G401.6 (cell line): ENCODE results near the gene PRKAR1B.

Experiments used
- FAIRE-seq: peaks from 2 replicates; lab custom pipeline; 2012; peaks lifted over from hg19 to GRCh38; lab: Jason Lieb, UNC

PRKAR1B gene

GRCh38 chr7:518630-519483 lies 208.2 kb downstream of the PRKAR1B start:
- FAIRE-seq = no peak

GRCh38 chr7:517774-518629 lies 209.1 kb downstream of the PRKAR1B start:
- FAIRE-seq = no peak

DNA sequence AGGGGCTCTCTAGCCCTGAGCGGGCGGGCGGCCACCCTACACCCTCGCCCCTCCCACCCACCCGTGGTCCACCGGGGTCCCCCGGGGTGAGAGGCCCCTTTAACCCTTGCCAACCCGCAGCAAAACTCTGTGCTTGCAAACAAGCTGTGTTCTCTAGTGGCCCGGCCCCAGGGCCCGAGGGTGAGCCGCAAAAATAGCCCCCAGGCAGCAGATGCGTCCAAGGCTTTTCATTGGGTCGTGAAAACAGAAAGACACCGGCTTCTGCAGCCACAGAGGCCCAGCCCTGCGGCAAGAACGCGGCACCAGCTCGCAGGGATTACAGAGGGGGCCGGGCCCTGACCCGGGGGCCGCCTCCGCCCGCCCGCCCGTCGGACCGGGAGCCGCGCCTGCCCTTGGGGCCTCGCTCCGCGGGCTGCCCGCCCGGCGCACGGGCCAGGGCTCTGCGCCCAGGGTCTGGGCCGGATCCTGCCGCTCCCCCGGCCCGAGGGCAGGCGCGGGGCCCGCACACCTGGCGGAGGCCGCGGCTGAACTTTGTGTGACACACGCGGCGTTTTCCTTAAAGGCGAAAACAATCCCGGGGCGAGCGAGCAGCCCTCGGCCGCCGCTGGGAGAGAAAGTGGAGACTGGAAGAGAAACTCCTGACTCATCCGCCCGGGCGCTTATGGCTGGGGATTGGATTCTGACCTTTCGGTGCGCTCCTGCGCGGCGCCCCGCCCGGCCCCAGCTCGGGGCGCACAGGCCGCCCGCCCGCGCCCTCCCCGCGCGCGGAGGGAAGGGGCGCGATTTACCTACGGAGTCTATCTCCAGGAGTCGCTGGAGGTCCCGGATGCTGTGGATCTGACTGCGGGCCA lies 210.2 kb downstream of the PRKAR1B start:
- FAIRE-seq = no peak

- no peak for FAIRE-seq
These were observed 210.9 kb downstream of the PRKAR1B start for GRCh38 chr7:516216-516605.

DNA sequence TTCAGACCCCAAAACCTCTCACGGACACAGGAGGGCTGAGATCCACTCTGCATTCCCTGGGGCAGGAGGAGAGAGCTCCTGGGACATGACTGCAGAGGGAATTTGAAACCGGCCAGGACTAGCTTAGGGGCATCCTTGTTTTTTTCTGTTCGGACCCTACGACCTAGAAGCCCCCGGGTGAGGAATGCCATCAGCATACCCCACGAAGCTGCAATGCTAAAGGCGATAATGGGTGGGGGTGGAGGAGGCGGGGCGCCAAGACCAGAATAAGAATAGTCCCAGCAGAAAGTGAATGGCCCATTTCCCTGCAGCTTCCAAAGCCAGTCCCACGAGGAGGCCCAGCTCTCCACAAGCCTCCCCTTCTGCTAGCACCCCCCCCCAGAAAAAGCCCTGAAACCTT lies 211.5 kb downstream of the PRKAR1B start:
- FAIRE-seq = no peak

DNA sequence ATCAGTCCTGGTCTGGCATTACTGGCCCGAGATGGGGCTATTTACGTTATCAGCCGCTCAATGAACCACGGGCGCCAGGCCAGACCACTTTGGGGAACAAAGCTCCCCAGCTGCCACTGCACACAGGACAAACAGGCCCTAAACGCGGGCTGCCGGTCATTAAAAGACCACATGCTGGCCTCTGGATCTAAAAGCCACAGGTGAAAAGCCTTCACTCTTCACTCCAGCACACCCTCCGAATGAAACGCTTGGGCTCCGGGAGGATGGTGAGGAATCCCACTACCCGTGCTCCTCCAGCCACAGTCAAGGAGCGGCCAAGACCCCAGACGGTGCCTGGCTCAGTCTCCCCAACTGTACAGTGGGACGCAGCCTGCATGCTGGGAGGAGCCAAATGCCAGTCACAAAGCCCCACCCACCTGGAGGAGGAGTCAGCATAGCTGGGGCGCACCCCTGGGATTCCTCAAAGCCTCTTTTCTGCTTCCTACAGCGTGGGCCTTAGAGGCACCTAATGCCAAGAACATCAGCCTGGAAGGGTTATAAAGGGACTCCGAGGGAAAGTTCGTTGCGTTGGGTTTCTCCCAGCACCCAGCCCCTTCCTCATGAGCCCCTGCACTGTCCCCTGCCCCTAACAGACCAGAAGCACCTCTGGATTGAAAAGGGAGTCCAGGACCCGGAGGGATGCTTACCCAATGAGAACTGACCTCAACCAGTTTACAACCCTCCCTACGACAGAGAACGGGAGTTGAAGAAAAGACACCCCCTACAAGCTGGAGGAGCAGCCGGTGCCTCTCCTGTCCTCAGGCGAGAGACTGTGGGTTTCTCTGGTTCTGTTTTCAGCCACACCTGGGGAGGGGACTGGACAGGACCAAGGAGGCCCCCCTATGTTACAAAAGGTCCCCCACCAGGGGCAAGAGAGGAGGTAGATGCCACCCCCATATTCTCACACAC lies 212.2 kb downstream of the PRKAR1B start:
- FAIRE-seq = no peak

- no peak for FAIRE-seq
These were observed 212.8 kb downstream of the PRKAR1B start for GRCh38 chr7:514242-514641.

GRCh38 chr7:513521-514166 lies 213.4 kb downstream of the PRKAR1B start:
- no peak for FAIRE-seq

GRCh38 chr7:512541-513311 lies 214.4 kb downstream of the PRKAR1B start:
- no peak for FAIRE-seq

GRCh38 chr7:512146-512510 lies 215.0 kb downstream of the PRKAR1B start:
- no peak for FAIRE-seq

GRCh38 chr7:511476-512145 lies 215.5 kb downstream of the PRKAR1B start:
- FAIRE-seq = no peak

GRCh38 chr7:510782-511281 lies 216.2 kb downstream of the PRKAR1B start:
- FAIRE-seq = no peak

DNA sequence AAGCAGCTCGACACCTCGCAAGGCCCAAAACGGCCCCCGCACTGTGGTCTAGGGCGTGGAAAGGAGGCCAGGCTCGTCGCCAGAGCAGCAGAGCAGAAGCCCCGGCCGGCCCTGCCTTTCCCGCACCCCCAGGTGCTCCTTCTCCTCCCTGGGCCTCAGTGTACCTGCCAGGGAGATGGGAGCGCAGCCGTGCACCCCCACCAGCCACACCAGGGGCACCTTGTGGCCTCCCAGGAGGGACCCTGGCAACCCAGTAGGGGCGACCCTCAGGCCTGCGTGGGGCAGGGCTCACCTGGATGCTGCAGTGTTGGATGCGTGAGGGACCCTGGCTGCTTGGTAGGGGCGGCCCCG lies 217.0 kb downstream of the PRKAR1B start:
- FAIRE-seq = no peak

DNA sequence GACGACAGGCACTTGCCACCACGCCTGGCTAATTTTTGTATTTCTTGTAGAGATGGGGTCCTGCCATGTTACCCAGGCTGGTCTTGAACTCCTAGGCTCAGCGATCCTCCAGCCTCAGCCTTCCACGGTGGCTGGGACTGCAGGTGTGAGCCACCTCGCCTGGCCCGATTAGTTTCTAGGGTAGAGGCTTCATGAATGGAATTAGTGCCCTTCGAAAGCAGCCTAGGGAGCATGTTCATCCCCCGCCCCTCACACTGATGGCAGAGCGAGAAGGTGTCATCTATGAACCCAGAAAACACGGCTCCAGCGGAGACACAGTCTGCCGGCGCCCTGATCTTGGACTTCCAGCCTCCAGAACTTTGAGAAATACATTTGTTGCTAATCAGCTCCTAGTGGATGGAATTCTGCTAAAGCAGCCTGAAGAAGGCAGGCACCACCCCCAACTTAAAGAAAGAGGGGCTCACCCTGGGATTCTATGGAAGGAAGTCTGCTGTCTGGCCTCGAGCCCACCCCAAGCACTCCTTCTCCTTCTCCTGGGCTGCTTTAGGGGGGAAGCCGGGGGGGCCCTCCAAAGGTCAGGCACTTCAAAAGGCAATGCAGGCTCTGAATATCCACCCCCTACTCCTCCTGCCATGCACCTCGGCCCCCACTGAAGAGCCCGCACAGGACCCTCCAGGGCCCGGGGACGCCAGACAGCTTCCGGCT lies 217.5 kb downstream of the PRKAR1B start:
- no peak for FAIRE-seq

DNA sequence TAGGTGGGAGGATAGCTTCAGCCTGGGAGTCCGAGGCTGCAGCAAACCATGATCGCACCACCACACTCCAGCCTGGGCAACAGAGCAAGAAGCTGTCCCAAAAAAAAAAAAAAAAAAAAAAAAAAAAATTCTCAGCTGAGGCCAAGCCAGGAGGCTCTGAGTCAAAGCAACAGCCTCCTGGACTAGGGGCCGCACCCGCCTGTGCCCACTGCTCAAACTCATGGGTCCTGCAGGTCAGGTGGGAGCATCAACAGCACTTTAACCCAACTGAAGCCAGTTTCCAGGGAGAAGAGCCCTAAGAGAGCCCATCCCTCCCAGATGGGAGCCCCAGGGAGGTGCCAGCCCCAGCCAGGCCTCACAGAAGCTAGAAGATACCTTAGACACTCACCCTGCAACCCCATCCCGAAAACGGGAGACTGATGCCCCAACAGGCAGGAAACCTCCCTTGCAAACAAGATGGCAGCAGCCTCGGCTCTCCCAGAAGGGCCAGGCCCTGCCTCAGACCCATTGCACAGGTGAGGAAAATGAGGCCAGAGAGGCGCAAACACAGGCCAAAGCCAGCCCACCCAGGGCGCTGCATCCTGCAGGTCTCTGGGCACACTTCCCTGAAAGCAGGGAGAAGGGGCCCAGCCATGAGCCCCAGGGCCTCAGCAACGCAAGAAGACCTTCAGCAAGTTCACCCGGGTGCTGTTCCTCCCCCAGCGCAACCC lies 218.5 kb downstream of the PRKAR1B start:
- no peak for FAIRE-seq

DNA sequence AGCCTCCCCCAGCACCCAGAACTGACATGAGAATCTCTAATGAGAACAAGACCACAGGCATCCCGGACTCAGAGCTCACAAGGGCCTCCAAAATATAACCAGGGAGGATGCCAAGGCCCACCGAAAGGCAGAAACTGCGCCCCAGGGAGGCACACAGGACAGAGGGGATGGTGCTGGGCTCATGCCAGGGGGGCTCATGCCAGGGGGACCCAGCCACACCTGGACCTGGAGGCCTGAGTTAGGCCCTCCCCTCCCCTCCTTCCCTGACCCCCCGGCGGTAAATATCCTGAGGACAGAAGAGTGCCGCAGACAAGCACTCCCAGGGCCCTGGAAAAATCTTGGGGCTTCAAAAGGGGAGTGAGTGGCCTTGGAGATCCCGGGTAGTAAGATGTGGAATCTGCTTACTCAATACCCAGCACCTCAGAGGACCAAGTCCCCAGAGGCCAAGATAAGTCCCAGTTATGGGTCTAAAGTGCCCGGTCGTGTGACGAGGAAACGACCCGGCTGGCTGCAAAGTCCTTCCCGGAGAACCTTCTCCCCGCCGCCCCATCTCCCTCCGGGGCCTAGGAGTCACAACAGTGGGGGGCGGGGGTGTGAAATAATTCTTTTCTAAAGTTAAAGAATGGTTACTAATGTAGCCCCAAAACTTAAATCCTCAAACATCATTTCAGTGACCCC lies 219.3 kb downstream of the PRKAR1B start:
- no peak for FAIRE-seq

DNA sequence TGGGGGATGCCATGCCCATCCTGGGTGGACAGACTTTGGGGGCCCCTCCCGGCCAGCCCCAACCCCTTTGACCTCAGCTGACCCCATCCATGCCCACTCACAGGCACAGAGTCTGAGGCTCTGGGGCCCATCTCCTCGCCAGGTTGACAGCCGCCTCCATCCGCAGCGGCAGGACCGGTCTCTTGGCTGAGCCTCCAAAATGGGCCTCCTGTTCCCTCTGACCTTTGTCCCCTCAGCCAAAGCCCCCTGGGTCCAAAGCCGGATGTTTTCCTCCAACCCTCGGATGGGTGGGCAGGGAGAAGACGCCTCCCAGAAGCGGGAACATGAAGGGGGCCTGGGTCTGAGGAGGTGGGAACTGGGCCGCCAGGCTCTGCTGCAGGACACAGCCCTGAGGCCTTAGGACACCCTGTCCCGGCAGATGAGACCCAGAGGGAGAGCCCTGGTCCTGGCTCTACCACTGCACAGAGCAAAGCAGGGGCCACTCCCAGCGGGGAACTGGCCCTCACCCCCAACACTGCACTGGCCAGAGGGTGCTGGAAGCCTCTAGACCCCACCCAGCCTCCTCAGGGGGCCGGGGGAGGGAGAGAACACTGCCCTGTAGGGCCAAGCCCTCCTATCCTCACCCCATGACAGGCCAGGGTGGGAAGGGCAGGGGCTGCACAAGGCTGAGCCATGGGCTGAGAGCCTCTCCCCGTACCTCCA lies 220.0 kb downstream of the PRKAR1B start:
- FAIRE-seq = no peak
